ENCODE measurements around the gene C7orf25. TPM values are rescaled to one million over a fixed set of nuclear protein-coding genes. Genes with fewer than 3 reads are reported as not detected.

The C7orf25 gene
- total RNA-seq, 1 experiment from 2014 or later = 3.2 TPM

- H3K79me2 ChIP-seq (ENCODE audit: low read length) = peaks cover 71% of the 10 kb centered on the region
- POLR2A ChIA-PET (ENCODE audit: unreplicated experiment) = interaction anchor here (0.6 to 0.8 kb wide), 5 partner anchors 16 to 650 kb away, joined by 3 to 7 read pairs (median 4); partner anchors contain the start of gene STK17A
- BruUV-seq (replicated peaks) = no TSS peak
Measured at GRCh38 chr7:42932811-42933591, 21.1 kb upstream of the C7orf25 start.

GRCh38 chr7:42931834-42932651, 20.2 kb upstream of the C7orf25 start, which contains the start of the genes MRPL32 and PSMA2:
MRPL32 (plus strand) TSS chr7:42932376; CDS start chr7:42932387, 11 bp downstream.
PSMA2 (minus strand) TSS chr7:42932174; CDS start chr7:42932158, 16 bp downstream.
- POLR2A ChIA-PET (ENCODE audit: unreplicated experiment) = interaction anchor here (0.5 to 1.0 kb wide), 12 partner anchors 9 to 1156 kb away, joined by 3 to 6 read pairs (median 4); partner anchors contain the start of gene STK17A
- BruUV-seq (replicated peaks) = no TSS peak
- intact Hi-C loops (cut with micrococcal nuclease) = loop anchor here (2.0 to 10.0 kb wide), 4 partner anchors 19 to 990 kb away; partner anchors contain the start of genes C7orf25 and COA1

More at GRCh38 chr7:42932811-42933591, 21.1 kb upstream of the C7orf25 start:
- Histone ChIP-seq H2AFZ (ENCODE audit: low read length) (peak overlapping the region; percentile 64), H3K27ac (ENCODE audit: low read length) (0 out of 2 replicates have a peak overlapping the region, but pooled peaks have one; percentile 2), H3K9me3 (ENCODE audit: low read length) (no peaks in the 10 kb centered on the region), H3K9me2 (replicated peaks; ENCODE audit: low read length) (no peaks in the 10 kb centered on the region), H3K27me3 (ENCODE audit: low read length) (no peaks in the 10 kb centered on the region), H3K4me2 (ENCODE audit: low read length) (peak overlapping the region; percentile 88), H3K9ac (ENCODE audit: low read length) (peak overlapping the region; percentile 96), H3K36me3 (ENCODE audit: low read depth, low read length) (peaks cover 31% of the 10 kb centered on the region; the same call in 1 of the 2 replicates), H4K20me1 (ENCODE audit: low read length) (peaks cover 37% of the 10 kb centered on the region), H3F3A (ENCODE audit: low read length, unreplicated experiment) (no peaks in the 10 kb centered on the region), H3K4me1 (ENCODE audit: insufficient read depth, low read length) (peaks cover 21% of the 10 kb centered on the region), H3K4me3 (ENCODE audit: low read length) (peak overlapping the region; percentile 96)
- TF ChIP-seq EZH2 (IDR thresholded peaks at IDR 0.05; ENCODE audit: low read length, unreplicated experiment) (no peak), EZH2phosphoT487 (IDR thresholded peaks at IDR 0.05; ENCODE audit: borderline replicate concordance, low read length) (no peak), CTCF (conservative IDR thresholded peaks at IDR 0.05; ENCODE audit: low read depth, low read length) (no peak)
- intact Hi-C loops (cut with micrococcal nuclease) = loop anchor here (2.0 to 10.0 kb wide), 4 partner anchors 20 to 991 kb away; partner anchors contain the start of genes C7orf25 and COA1
- DNase-seq (peak; percentile 33), ATAC-seq (peak; percentile 54)
- CTCF ChIA-PET = interaction anchor here (0.6 to 1.7 kb wide), 4 partner anchors 46 to 992 kb away, joined by 3 to 9 read pairs (median 4); partner anchors contain the start of gene STK17A

More at GRCh38 chr7:42931834-42932651, 20.2 kb upstream of the C7orf25 start, which contains the start of the genes MRPL32 and PSMA2:
- Histone ChIP-seq H3K4me3 (ENCODE audit: low read length) (peak within 1 kb of the TSS; percentile 96), H3K36me3 (ENCODE audit: low read depth, low read length) (peaks cover 25% of the 10 kb centered on the region; the same call in 1 of the 2 replicates), H2AFZ (ENCODE audit: low read length) (peak within 1 kb of the TSS; percentile 84), H3K4me1 (ENCODE audit: insufficient read depth, low read length) (peaks cover 21% of the 10 kb centered on the region), H4K20me1 (ENCODE audit: low read length) (peaks cover 39% of the 10 kb centered on the region), H3K27ac (ENCODE audit: low read length) (peak within 1 kb of the TSS; percentile 38), H3K27me3 (ENCODE audit: low read length) (no peaks in the 10 kb centered on the region), H3K79me2 (ENCODE audit: low read length) (peaks cover 80% of the 10 kb centered on the region), H3K9me2 (replicated peaks; ENCODE audit: low read length) (no peaks in the 10 kb centered on the region), H3F3A (ENCODE audit: low read length, unreplicated experiment) (no peaks in the 10 kb centered on the region), H3K4me2 (ENCODE audit: low read length) (peak within 1 kb of the TSS; percentile 88), H3K9me3 (ENCODE audit: low read length) (no peaks in the 10 kb centered on the region), H3K9ac (ENCODE audit: low read length) (peak within 1 kb of the TSS; percentile 96)
- TF ChIP-seq EZH2 (IDR thresholded peaks at IDR 0.05; ENCODE audit: low read length, unreplicated experiment) (no peak), EZH2phosphoT487 (IDR thresholded peaks at IDR 0.05; ENCODE audit: borderline replicate concordance, low read length) (no peak), CTCF (conservative IDR thresholded peaks at IDR 0.05; ENCODE audit: low read depth, low read length) (no peak)
- CTCF ChIA-PET = interaction anchor here (0.7 to 1.7 kb wide), 5 partner anchors 9 to 991 kb away, joined by 3 to 9 read pairs (median 4); partner anchors contain the start of gene STK17A
- DNase-seq = peak; percentile 97
- ATAC-seq = peak; percentile 99

All from PC-3 (cell line).